MV-4-11 (cell line): ENCODE results near the gene SMARCB1.

Experiments used
- DNase-seq: peaks from one replicate; lab custom pipeline; 2025; lab: John Stamatoyannopoulos, UW

The SMARCB1 gene

GRCh38 chr22:23831781-23832180, 45.0 kb downstream of the SMARCB1 start:
- DNase-seq = no peak

GRCh38 chr22:23832226-23833016, 45.7 kb downstream of the SMARCB1 start:
- no peak for DNase-seq

GRCh38 chr22:23833017-23833751, 46.4 kb downstream of the SMARCB1 start:
- no peak for DNase-seq

- DNase-seq = no peak
These were observed 47.1 kb downstream of the SMARCB1 start for GRCh38 chr22:23833911-23834317.

GRCh38 chr22:23834406-23834792, 47.6 kb downstream of the SMARCB1 start:
- no peak for DNase-seq

GRCh38 chr22:23834793-23835483, 48.2 kb downstream of the SMARCB1 start:
- DNase-seq = no peak

- DNase-seq = no peak
These were observed 48.8 kb downstream of the SMARCB1 start for GRCh38 chr22:23835484-23836144.

GRCh38 chr22:23836281-23836680, 49.5 kb downstream of the SMARCB1 start:
- DNase-seq = no peak

- no peak for DNase-seq
These were observed 50.1 kb downstream of the SMARCB1 start for GRCh38 chr22:23836692-23837495.

- DNase-seq = no peak
These were observed 50.7 kb downstream of the SMARCB1 start for GRCh38 chr22:23837496-23837859.

- DNase-seq = peak; percentile 55
These were observed 51.3 kb downstream of the SMARCB1 start for GRCh38 chr22:23837911-23838680.

- peak; percentile 100 for DNase-seq
These were observed 52.1 kb downstream of the SMARCB1 start, which contains the start of gene DERL3 for GRCh38 chr22:23838681-23839468. Gene DERL3 (minus strand): TSS chr22:23839006. CDS start chr22:23838987, 19 bp downstream.

GRCh38 chr22:23840026-23840425, 53.3 kb downstream of the SMARCB1 start:
- DNase-seq = no peak

GRCh38 chr22:23841292-23841691, 54.5 kb downstream of the SMARCB1 start:
- DNase-seq = no peak

GRCh38 chr22:23841736-23842445, 55.1 kb downstream of the SMARCB1 start:
- no peak for DNase-seq

GRCh38 chr22:23842599-23842998, 55.8 kb downstream of the SMARCB1 start:
- no peak for DNase-seq

GRCh38 chr22:23844739-23845202, 58.0 kb downstream of the SMARCB1 start:
- no peak for DNase-seq

- no peak for DNase-seq
These were observed 58.7 kb downstream of the SMARCB1 start for GRCh38 chr22:23845265-23846080.
